ENCODE results near the gene SGTB. TPM values are rescaled to one million over a fixed set of nuclear protein-coding genes. Genes with fewer than 3 reads are reported as not detected.

Gene SGTB
- total RNA-seq, 1 donor from 2014 or later, result 10.2 TPM

GRCh38 chr5:65668696-65669095 is 53.2 kb downstream of the SGTB start:
- H3K9me3 Mint-ChIP-seq, result no peaks in the 10 kb centered on the region

GRCh38 chr5:65663804-65664521 is 57.9 kb downstream of the SGTB start:
- Mint-ChIP-seq H3K36me3 (peaks cover 5% of the 10 kb centered on the region), H3K27me3 (no peaks in the 10 kb centered on the region), H3K4me1 (ENCODE audit: unreplicated experiment) (no peaks in the 10 kb centered on the region), H3K4me3 (no peak overlapping the region), H3K27ac (no peak overlapping the region), H3K9me3 (no peaks in the 10 kb centered on the region)
- no peak for DNase-seq (ENCODE audit: extremely low spot score, unreplicated experiment)
- TF ChIP-seq, protein P1, sequence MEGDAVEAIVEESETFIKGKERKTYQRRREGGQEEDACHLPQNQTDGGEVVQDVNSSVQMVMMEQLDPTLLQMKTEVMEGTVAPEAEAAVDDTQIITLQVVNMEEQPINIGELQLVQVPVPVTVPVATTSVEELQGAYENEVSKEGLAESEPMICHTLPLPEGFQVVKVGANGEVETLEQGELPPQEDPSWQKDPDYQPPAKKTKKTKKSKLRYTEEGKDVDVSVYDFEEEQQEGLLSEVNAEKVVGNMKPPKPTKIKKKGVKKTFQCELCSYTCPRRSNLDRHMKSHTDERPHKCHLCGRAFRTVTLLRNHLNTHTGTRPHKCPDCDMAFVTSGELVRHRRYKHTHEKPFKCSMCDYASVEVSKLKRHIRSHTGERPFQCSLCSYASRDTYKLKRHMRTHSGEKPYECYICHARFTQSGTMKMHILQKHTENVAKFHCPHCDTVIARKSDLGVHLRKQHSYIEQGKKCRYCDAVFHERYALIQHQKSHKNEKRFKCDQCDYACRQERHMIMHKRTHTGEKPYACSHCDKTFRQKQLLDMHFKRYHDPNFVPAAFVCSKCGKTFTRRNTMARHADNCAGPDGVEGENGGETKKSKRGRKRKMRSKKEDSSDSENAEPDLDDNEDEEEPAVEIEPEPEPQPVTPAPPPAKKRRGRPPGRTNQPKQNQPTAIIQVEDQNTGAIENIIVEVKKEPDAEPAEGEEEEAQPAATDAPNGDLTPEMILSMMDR (conservative IDR thresholded peaks at IDR 0.05), result peak; percentile 65

More at GRCh38 chr5:65668696-65669095, 53.2 kb downstream of the SGTB start:
- Mint-ChIP-seq H3K27ac (no peak overlapping the region), H3K4me3 (no peak overlapping the region), H3K36me3 (no peaks in the 10 kb centered on the region), H3K4me1 (ENCODE audit: unreplicated experiment) (no peaks in the 10 kb centered on the region), H3K27me3 (no peaks in the 10 kb centered on the region)
- TF ChIP-seq, protein P1 (conservative IDR thresholded peaks at IDR 0.05), result no peak
- DNase-seq (ENCODE audit: extremely low spot score, unreplicated experiment), result no peak

- DNase-seq (ENCODE audit: extremely low spot score, unreplicated experiment), result no peak
- no peak overlapping the region for H3K27ac Mint-ChIP-seq
- H3K4me1 Mint-ChIP-seq (ENCODE audit: unreplicated experiment), result no peaks in the 10 kb centered on the region
- no peaks in the 10 kb centered on the region for H3K9me3 Mint-ChIP-seq
- H3K27me3 Mint-ChIP-seq, result no peaks in the 10 kb centered on the region
- peaks cover 5% of the 10 kb centered on the region for H3K36me3 Mint-ChIP-seq
- TF ChIP-seq, protein P1 (conservative IDR thresholded peaks at IDR 0.05), result no peak
- no peak overlapping the region for H3K4me3 Mint-ChIP-seq
These were observed 67.2 kb downstream of the SGTB start for GRCh38 chr5:65654713-65655112.

- no peaks in the 10 kb centered on the region for H3K27me3 Mint-ChIP-seq
- H3K4me3 Mint-ChIP-seq, result no peak overlapping the region
- H3K36me3 Mint-ChIP-seq, result peaks cover 10% of the 10 kb centered on the region
- TF ChIP-seq, protein P1 (conservative IDR thresholded peaks at IDR 0.05), result no peak
- H3K9me3 Mint-ChIP-seq, result no peaks in the 10 kb centered on the region
- H3K4me1 Mint-ChIP-seq (ENCODE audit: unreplicated experiment), result no peaks in the 10 kb centered on the region
- no peak overlapping the region for H3K27ac Mint-ChIP-seq
- no peak for DNase-seq (ENCODE audit: extremely low spot score, unreplicated experiment)
These were observed 70.8 kb downstream of the SGTB start for GRCh38 chr5:65651144-65651543.

DNA sequence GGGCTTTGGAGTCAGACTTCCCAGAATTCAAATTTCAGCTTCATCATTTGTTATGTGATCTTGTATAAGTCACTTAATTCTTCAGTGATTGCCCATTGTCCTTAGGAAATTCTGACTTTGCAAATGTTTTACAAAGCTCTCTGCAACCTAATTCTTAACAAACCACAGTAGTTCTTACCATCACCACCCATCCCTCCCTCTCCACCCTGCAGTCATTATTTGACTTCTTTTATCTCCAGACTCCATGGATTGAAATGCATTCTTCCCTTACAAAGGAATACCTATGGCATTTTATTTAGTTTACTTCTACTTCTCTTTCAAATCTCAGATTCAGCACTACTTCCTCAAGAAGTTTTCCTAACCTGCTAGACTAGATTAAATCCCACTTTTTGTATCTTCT is 74.0 kb downstream of the SGTB start:
- no peaks in the 10 kb centered on the region for H3K9me3 Mint-ChIP-seq
- TF ChIP-seq, protein P1 (conservative IDR thresholded peaks at IDR 0.05), result no peak
- no peaks in the 10 kb centered on the region for H3K4me1 Mint-ChIP-seq (ENCODE audit: unreplicated experiment)
- no peak overlapping the region for H3K27ac Mint-ChIP-seq
- H3K4me3 Mint-ChIP-seq, result no peak overlapping the region
- H3K36me3 Mint-ChIP-seq, result peaks cover 5% of the 10 kb centered on the region
- DNase-seq (ENCODE audit: extremely low spot score, unreplicated experiment), result no peak
- no peaks in the 10 kb centered on the region for H3K27me3 Mint-ChIP-seq
